HCT116 (cell line): ENCODE data around the gene SPATA20.

Source experiments
- EGR1 ChIP-seq: IDR thresholded peaks from 2 replicates; pipeline ENCODE4 v1.6.1; 2012; ENCODE audit warnings: low read depth
- EZH2 ChIP-seq: fragments of 200-600 bp; sonication (generic); IDR thresholded peaks from 2 replicates; pipeline ENCODE4 v1.6.1; 2017; ENCODE audit warnings: antibody characterized with exemption, mixed run types
- POLR2A ChIP-seq: IDR thresholded peaks from 2 replicates; pipeline ENCODE4 v1.7.0; 2011; ENCODE audit warnings: borderline replicate concordance; ENCODE audit not compliant: insufficient read depth, insufficient read length; ENCODE audit errors: extremely low read depth
- RAD21 ChIP-seq: IDR thresholded peaks from 2 replicates; pipeline ENCODE4 v1.6.1; 2012; ENCODE audit warnings: low read depth, mild to moderate bottlenecking
- SP1 ChIP-seq: IDR thresholded peaks from 2 replicates; pipeline ENCODE4 v1.6.1; 2012; ENCODE audit warnings: low read depth
- TCF7L2 ChIP-seq: IDR thresholded peaks from 2 replicates; pipeline ENCODE4 v1.7.0; 2011; ENCODE audit warnings: borderline replicate concordance, inconsistent platforms; ENCODE audit not compliant: insufficient read depth, insufficient read length; ENCODE audit errors: extremely low read depth
- ZNF274 ChIP-seq: fragments of 200-500 bp; sonication (Bioruptor generic); IDR thresholded peaks from 2 replicates; pipeline ENCODE4 v1.6.1; 2014; ENCODE audit warnings: mild to moderate bottlenecking, low read depth, low read length, inconsistent platforms
- TF ChIP-seq, protein P1 (sequence below): IDR thresholded peaks from 2 replicates; pipeline ENCODE4 v1.6.1; 2012
- TF ChIP-seq, protein P2 (sequence below), 3 experiments: fragments of 200-600 bp in 1 of 3; sonication (generic) in 1 of 3; IDR thresholded peaks in 2 of 3; conservative IDR thresholded peaks in 1 of 3; 2 replicates each; pipeline ENCODE4 v1.5.1; 2012 to 2017; ENCODE audit warnings: low read depth in 2 of 3, low read length in 2 of 3, antibody characterized with exemption in 1 of 3, borderline replicate concordance in 1 of 3, control low read depth in 1 of 3, mild to moderate bottlenecking in 1 of 3, mixed read lengths in 1 of 3, mixed run types in 1 of 3, moderate library complexity in 1 of 3; ENCODE audit not compliant: insufficient read depth in 1 of 3
- TF ChIP-seq, protein P3 (sequence below): IDR thresholded peaks from 2 replicates; pipeline ENCODE4 v1.6.1; 2012; ENCODE audit warnings: low read depth
- TF ChIP-seq, protein P4 (sequence below): IDR thresholded peaks from 2 replicates; pipeline ENCODE4 v1.6.1; 2012

DNA sequence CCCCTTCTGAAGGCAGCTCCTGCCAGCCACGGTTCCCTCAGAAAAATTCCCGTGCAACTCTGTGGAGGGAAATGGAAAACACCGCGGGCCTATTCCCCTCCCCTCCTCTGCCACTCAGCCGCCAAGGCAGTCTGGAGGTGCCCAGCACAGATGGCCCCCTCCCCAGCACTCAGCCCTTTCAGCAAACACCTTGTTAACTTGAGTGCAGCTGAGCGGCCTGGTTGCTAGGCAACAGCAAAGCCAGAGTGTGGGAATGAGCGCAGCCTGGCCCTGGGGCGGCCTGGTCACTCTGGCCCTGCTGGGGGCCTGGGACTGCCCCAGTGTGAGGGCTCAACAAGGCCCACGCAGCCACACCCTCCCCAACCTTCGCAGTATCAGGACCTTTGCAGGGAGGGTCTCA is 46.3 kb downstream of the SPATA20 start:
- TF ChIP-seq, protein P1, sequence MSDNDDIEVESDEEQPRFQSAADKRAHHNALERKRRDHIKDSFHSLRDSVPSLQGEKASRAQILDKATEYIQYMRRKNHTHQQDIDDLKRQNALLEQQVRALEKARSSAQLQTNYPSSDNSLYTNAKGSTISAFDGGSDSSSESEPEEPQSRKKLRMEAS = no peak
- TF ChIP-seq, protein P2, sequence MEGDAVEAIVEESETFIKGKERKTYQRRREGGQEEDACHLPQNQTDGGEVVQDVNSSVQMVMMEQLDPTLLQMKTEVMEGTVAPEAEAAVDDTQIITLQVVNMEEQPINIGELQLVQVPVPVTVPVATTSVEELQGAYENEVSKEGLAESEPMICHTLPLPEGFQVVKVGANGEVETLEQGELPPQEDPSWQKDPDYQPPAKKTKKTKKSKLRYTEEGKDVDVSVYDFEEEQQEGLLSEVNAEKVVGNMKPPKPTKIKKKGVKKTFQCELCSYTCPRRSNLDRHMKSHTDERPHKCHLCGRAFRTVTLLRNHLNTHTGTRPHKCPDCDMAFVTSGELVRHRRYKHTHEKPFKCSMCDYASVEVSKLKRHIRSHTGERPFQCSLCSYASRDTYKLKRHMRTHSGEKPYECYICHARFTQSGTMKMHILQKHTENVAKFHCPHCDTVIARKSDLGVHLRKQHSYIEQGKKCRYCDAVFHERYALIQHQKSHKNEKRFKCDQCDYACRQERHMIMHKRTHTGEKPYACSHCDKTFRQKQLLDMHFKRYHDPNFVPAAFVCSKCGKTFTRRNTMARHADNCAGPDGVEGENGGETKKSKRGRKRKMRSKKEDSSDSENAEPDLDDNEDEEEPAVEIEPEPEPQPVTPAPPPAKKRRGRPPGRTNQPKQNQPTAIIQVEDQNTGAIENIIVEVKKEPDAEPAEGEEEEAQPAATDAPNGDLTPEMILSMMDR (IDR thresholded peaks at IDR 0.05 in 2 of 3, conservative IDR thresholded peaks at IDR 0.05 in 1 of 3; ENCODE audit: borderline replicate concordance in 1 of 3, insufficient read depth in 1 of 3, low read depth in 2 of 3, low read length in 2 of 3) = no peak
- TF ChIP-seq, protein P3, sequence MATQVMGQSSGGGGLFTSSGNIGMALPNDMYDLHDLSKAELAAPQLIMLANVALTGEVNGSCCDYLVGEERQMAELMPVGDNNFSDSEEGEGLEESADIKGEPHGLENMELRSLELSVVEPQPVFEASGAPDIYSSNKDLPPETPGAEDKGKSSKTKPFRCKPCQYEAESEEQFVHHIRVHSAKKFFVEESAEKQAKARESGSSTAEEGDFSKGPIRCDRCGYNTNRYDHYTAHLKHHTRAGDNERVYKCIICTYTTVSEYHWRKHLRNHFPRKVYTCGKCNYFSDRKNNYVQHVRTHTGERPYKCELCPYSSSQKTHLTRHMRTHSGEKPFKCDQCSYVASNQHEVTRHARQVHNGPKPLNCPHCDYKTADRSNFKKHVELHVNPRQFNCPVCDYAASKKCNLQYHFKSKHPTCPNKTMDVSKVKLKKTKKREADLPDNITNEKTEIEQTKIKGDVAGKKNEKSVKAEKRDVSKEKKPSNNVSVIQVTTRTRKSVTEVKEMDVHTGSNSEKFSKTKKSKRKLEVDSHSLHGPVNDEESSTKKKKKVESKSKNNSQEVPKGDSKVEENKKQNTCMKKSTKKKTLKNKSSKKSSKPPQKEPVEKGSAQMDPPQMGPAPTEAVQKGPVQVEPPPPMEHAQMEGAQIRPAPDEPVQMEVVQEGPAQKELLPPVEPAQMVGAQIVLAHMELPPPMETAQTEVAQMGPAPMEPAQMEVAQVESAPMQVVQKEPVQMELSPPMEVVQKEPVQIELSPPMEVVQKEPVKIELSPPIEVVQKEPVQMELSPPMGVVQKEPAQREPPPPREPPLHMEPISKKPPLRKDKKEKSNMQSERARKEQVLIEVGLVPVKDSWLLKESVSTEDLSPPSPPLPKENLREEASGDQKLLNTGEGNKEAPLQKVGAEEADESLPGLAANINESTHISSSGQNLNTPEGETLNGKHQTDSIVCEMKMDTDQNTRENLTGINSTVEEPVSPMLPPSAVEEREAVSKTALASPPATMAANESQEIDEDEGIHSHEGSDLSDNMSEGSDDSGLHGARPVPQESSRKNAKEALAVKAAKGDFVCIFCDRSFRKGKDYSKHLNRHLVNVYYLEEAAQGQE = no peak
- TF ChIP-seq ZNF274 (no peak), EZH2 (no peak), POLR2A (no peak), SP1 (no peak), TCF7L2 (no peak), EGR1 (no peak), RAD21 (no peak)
- TF ChIP-seq, protein P4, sequence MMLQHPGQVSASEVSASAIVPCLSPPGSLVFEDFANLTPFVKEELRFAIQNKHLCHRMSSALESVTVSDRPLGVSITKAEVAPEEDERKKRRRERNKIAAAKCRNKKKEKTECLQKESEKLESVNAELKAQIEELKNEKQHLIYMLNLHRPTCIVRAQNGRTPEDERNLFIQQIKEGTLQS = no peak
